NCI-H1105 (cell line): ENCODE measurements around the gene PCDHGA10.
"Not testable (repeated sequence)": the region's sequence is repeated elsewhere in the genome, so short reads cannot be mapped to it uniquely, and the experiment has no call there.

Experiments
- DNase-seq: peaks from one replicate; lab custom pipeline; 2025; lab: John Stamatoyannopoulos, UW

PCDHGA10 gene

GRCh38 chr5:141392429-141393198 is 20.2 kb upstream of the PCDHGA10 start, which contains the start of gene PCDHGA8:
TSS of gene PCDHGA8 (plus strand) at chr5:141392633. CDS start at chr5:141392814, 181 bp downstream.
- no peak for DNase-seq

DNA sequence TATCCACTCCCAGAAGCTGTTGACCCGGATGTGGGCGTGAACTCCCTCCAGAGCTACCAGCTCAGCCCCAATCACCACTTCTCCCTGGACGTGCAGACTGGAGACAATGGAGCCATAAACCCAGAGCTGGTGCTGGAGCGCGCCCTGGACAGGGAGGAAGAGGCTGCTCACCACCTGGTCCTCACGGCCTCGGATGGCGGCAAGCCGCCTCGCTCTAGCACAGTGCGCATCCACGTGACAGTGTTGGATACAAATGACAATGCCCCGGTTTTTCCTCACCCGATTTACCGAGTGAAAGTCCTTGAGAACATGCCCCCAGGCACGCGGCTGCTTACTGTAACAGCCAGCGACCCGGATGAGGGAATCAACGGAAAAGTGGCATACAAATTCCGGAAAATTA is 19.5 kb upstream of the PCDHGA10 start:
- no peak for DNase-seq

- not testable (repeated sequence) for DNase-seq
These were observed 18.2 kb upstream of the PCDHGA10 start for GRCh38 chr5:141394401-141395187.

DNA sequence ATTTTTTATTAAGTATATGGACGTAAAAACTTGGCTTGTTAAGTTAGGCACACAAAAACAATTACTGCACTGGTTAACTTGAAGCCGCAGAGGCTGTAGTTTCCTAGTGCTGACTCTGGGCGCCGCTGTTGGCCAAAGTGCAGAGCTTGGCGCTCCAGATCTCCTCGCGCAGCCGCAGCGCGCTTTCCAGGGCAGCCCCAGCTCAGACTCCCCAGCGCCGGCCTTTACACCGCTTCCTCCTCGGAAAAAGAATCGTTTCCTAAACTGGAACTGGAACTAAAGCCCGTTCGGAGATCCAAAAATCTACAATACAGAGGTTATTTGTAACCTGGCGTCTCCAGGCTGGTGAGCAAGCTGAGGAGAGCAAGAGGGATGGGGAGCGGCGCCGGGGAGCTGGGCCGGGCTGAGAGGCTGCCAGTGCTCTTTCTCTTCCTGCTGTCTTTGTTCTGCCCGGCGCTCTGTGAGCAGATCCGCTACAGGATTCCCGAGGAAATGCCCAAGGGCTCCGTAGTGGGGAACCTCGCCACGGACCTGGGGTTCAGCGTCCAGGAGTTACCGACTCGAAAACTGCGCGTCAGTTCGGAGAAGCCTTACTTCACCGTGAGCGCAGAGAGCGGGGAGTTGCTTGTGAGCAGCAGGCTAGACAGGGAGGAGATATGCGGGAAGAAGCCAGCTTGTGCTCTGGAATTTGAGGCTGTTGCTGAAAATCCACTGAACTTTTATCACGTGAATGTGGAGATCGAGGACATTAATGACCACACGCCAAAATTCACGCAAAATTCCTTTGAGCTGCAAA is 14.8 kb upstream of the PCDHGA10 start, which contains the start of gene PCDHGB5:
Gene PCDHGB5, plus strand, starts transcription at position 192 of the 796 bp plus-strand sequence. Its CDS starts 181 bp downstream, at position 373.
- not testable (repeated sequence) for DNase-seq

GRCh38 chr5:141398608-141399007 is 14.2 kb upstream of the PCDHGA10 start:
- no peak for DNase-seq

- DNase-seq, result no peak
These were observed 13.1 kb upstream of the PCDHGA10 start for GRCh38 chr5:141399555-141400258.

DNA sequence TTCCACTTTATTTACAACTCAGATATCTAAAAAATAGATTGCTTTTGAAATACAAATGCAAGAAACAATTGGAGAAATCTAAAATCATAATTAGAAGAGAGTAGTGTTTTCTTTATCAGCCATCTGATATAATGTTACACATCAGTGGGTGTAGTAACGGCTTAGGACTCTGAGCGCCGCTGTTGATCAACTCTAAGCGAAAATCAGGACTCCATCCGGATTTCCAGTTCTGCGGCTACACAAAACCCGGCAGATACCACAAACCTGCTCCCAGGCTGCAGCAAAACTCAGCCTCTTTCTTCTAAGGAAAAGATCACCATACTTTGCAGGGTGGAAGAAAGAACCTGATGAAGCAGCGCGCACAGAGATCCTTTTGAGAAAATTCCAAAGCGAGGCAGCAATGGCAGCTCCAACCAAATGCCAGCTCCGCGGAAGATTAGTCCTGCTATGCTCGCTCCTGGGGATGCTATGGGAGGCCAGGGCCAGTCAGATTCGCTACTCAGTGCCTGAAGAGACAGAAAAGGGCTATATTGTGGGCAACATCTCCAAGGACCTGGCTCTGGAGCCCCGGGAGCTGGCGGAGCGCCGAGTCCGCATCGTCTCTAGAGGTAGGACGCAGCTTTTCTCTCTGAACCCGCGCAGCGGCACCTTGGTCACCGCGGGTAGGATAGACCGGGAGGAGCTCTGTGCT is 10.1 kb upstream of the PCDHGA10 start, which contains the start of gene PCDHGA9:
Gene PCDHGA9, plus strand, starts transcription at position 226 of the 691 bp plus-strand sequence. Its CDS starts 175 bp downstream, at position 401.
- no peak for DNase-seq

- DNase-seq, result no peak
These were observed 9.4 kb upstream of the PCDHGA10 start for GRCh38 chr5:141403387-141403786.

DNA sequence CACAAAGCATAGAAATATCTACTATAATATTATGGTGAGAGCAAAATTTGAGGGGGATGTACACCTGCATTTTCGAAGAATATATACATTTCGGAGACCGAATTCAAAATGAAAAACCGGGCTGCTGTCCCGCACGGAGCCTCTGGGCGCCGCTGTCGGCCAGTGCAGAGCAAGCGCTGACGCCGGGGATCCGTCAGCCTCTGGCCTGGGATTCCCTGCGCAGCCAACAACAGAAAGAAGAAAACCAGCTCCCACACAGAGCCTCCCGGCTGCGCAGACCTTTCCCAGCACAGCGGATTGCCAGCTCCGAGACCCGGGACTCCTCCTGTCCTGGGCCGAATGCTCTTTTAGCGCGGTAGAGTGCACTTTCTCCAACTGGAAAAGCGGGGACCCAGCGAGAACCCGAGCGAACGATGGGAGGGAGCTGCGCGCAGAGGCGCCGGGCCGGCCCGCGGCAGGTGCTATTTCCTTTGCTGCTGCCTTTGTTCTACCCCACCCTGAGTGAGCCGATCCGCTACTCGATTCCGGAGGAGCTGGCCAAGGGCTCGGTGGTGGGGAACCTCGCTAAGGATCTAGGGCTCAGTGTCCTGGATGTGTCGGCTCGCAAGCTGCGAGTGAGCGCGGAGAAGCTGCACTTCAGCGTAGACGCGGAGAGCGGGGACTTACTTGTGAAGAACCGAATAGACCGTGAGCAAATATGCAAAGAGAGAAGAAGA is 4.8 kb upstream of the PCDHGA10 start, which contains the start of gene PCDHGB6:
Gene PCDHGB6, plus strand, starts transcription at position 232 of the 716 bp plus-strand sequence. Its CDS starts 182 bp downstream, at position 414.
- DNase-seq, result not testable (repeated sequence)

GRCh38 chr5:141409598-141410306 is 3.0 kb upstream of the PCDHGA10 start:
- no peak for DNase-seq

DNA sequence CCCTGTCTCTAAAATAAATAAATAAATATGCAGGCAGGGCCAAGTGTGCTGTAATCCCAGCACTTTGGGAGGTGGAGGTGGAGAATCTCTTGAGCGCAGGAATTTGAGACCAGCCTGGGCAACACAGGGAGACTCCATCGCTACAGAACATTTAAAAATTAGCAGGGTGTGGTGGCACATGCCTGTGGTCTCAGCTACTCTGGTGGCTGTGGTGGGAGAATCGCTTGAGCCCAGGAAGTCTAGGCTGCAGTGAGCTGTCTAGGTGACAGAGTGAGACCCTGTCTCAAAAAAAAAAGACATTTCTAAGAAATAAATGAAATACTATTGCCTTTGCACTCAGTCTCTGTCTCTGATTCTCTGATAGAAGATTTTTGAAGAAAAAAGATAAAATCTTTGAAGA is 1.2 kb upstream of the PCDHGA10 start:
- no peak for DNase-seq

GRCh38 chr5:141413540-141414069 is 818 bp downstream of the PCDHGA10 start:
- no peak for DNase-seq

- DNase-seq, result not testable (repeated sequence)
These were observed 1.9 kb downstream of the PCDHGA10 start for GRCh38 chr5:141414548-141415274.

DNA sequence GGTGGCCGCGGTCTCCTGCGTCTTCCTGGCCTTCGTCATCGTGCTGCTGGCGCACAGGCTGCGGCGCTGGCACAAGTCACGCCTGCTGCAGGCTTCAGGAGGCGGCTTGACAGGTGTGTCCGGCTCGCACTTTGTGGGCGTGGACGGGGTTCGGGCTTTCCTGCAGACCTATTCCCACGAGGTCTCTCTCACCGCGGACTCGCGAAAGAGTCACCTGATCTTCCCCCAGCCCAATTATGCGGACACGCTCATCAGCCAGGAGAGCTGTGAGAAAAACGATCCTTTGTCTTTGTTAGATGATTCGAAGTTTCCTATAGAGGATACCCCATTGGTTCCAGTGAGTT is 2.5 kb downstream of the PCDHGA10 start:
- not testable (repeated sequence) for DNase-seq

DNA sequence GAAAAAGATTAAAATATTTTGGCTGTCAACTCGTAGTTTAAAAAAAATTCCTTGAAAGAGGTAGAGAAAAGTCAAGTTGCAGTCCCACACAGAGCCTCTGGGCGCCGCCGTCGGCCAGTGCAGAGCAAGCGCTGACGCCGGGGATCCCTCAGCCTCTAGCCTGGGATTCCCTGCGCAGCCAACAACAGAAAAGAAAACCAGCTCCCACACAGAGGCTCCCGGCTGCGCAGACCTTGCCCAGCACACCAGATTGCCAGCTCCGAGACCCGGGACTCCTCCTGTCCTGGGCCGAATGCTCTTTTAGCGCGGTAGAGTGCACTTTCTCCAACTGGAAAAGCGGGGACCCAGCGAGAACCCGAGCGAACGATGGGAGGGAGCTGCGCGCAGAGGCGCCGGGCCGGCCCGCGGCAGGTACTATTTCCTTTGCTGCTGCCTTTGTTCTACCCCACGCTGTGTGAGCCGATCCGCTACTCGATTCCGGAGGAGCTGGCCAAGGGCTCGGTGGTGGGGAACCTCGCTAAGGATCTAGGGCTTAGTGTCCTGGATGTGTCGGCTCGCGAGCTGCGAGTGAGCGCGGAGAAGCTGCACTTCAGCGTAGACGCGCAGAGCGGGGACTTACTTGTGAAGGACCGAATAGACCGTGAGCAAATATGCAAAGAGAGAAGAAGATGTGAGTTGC is 4.8 kb downstream of the PCDHGA10 start, which contains the start of gene PCDHGB7:
Gene PCDHGB7, plus strand, starts transcription at position 184 of the 679 bp plus-strand sequence. Its CDS starts 183 bp downstream, at position 367.
- DNase-seq, result peak; percentile 64

GRCh38 chr5:141419074-141419880 is 6.5 kb downstream of the PCDHGA10 start:
- DNase-seq, result no peak
